OCI-LY7 (cell line): ENCODE data around the gene NEB.

Experiments used
- EZH2phosphoT487 ChIP-seq: fragments of 200-600 bp; sonication (generic); IDR thresholded peaks from 2 replicates; pipeline ENCODE4 v1.6.1; 2018; ENCODE audit warnings: low read depth, borderline replicate concordance, mild to moderate bottlenecking, mixed run types, antibody characterized with exemption, low read length, moderate library complexity, mixed read lengths
- TF ChIP-seq, protein P1 (sequence below): fragments of 200-600 bp; sonication (generic); conservative IDR thresholded peaks from 2 replicates; pipeline ENCODE4 v1.5.1; 2014; ENCODE audit warnings: mild to moderate bottlenecking, antibody characterized with exemption, low read length, moderate library complexity, mixed read lengths

DNA sequence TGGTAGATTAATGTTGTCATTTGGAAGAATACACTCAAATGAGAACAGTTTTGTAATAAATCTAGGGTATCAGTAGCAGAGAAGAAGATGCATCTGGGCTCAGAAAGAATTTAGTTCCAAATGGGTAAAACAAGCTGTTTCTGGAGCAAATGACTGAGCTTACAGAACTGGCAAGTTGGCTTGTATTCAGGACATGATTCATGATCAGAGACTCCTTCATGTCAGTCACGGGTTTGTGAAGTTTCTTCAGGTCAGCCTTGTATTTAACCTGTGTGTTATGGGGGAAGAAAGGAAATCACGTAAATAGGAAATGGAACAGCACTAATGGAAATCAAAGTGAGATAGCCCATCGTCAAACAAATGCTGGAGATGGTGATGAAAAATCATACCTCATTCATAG, 215.5 kb downstream of the NEB start:
- TF ChIP-seq, protein P1, sequence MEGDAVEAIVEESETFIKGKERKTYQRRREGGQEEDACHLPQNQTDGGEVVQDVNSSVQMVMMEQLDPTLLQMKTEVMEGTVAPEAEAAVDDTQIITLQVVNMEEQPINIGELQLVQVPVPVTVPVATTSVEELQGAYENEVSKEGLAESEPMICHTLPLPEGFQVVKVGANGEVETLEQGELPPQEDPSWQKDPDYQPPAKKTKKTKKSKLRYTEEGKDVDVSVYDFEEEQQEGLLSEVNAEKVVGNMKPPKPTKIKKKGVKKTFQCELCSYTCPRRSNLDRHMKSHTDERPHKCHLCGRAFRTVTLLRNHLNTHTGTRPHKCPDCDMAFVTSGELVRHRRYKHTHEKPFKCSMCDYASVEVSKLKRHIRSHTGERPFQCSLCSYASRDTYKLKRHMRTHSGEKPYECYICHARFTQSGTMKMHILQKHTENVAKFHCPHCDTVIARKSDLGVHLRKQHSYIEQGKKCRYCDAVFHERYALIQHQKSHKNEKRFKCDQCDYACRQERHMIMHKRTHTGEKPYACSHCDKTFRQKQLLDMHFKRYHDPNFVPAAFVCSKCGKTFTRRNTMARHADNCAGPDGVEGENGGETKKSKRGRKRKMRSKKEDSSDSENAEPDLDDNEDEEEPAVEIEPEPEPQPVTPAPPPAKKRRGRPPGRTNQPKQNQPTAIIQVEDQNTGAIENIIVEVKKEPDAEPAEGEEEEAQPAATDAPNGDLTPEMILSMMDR = no peak
- TF ChIP-seq EZH2phosphoT487 = no peak
